T-helper 1 cell treated with Interleukin-12 subunit alpha and Interleukin-12 subunit beta and Interleukin-4 antibody, amounts not matched to agents 30 ng/mL and 1 ng/mL, for 36 hours (primary cell): Measurements from ENCODE around the gene PDLIM5. TPM values are rescaled to one million over a fixed set of nuclear protein-coding genes. Genes with fewer than 3 reads are reported as not detected.
"Not testable (repeated sequence)": the region's sequence is repeated elsewhere in the genome, so short reads cannot be mapped to it uniquely, and the experiment has no call there.

Experiments
- intact Hi-C: fragments of 100-400 bp; cut with micrococcal nuclease; formaldehyde crosslinking; loops from one replicate; pipeline ENCODE4 v1.15.1; 2024
- total RNA-seq: library from RNA; stranded (reverse); gene quantifications from 2 replicates; pipeline ENCODE4 v1.2.3, GENCODE V29; 2022

Gene PDLIM5
- total RNA-seq, 1 donor from 2014 or later, result 18.5 TPM

GRCh38 chr4:94641702-94642560 is 190.2 kb downstream of the PDLIM5 start:
- intact Hi-C loops, result no loop called here

- intact Hi-C loops, result no loop called here
Measured at GRCh38 chr4:94642561-94642866, 190.8 kb downstream of the PDLIM5 start.

- intact Hi-C loops, result no loop called here
Measured at GRCh38 chr4:94648699-94649098, 197.0 kb downstream of the PDLIM5 start.

DNA sequence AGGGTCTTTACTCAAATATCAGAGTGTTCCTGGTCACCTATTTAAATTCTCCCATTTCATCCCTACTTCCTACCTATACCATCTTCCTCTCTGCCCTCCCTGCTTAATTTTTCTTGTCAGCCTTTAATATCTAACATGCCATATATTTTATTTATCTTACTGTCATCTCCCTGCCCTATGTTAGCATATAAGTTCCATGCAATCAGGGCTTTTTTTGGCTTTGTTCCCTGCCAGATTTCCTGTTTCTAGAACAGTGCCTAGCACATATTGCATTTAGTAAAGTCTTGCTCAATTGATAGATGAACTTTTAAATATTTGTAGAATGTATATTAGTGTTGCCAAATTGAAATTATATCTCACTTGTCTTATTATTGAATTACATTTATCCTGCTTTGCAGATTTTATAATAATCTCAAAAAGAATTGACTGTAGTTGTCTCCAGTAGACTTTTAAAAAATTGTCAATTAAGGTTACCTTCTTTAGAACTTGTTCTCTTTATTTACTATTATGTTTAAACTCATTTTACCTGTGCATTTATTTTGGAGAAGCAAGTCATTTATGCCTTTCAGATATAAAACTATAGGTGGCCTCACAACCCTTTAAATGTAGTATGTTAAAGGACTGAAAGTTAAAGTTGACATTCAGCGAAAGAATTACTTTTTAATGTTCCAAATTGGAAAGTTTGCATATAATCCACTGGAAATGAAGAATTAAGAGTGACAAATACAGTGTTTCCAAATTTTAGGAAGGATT is 197.8 kb downstream of the PDLIM5 start:
- intact Hi-C loops, result no loop called here

DNA sequence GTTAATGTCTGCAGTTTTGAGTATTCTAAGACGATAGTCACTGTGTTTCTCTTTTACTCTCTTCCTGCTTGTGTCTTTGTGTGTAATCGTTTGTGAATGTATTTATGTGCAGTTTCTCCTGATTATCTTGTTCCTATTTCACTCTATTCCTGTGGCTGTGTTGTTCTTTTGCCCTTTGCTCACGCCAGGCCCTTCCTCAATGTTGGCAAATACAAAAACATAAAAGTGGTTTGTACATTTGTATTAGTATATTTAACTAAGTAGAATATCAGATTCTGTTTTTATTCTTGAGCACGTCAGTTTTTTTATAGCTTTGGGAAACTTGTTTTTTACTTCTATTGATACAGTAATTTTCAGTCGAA is 198.4 kb downstream of the PDLIM5 start:
- intact Hi-C loops, result no loop called here

DNA sequence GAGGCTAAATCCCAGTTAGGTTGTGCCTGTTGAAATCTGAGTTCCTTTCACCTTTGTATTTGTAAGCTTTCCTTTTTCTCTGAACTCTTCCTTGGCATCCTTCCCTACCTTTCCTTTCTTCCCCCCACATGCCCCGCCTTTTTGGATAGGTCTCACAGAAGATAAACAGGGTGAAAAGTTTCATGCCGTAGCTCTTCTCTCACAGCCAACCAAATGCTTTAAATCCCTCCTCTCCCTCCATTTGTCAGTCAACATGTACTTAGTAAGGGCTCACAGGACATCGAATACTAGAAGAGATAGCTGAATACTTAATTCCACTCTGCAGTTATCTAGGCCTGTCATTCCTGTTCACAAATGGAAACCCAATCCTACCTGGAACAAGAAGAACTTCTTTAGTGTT is 198.9 kb downstream of the PDLIM5 start:
- intact Hi-C loops, result no loop called here

- intact Hi-C loops, result no loop called here
Measured at GRCh38 chr4:94653095-94653649, 201.4 kb downstream of the PDLIM5 start.

GRCh38 chr4:94653984-94654609 is 202.4 kb downstream of the PDLIM5 start:
- intact Hi-C loops, result no loop called here

- intact Hi-C loops, result no loop called here
Measured at GRCh38 chr4:94654714-94655113, 203.0 kb downstream of the PDLIM5 start.

GRCh38 chr4:94660614-94661013 is 208.9 kb downstream of the PDLIM5 start:
- intact Hi-C loops, result no loop called here

- intact Hi-C loops, result not testable (repeated sequence)
Measured at GRCh38 chr4:94665021-94665420, 213.3 kb downstream of the PDLIM5 start.

GRCh38 chr4:94665500-94666404 is 214.0 kb downstream of the PDLIM5 start:
- intact Hi-C loops, result no loop called here

DNA sequence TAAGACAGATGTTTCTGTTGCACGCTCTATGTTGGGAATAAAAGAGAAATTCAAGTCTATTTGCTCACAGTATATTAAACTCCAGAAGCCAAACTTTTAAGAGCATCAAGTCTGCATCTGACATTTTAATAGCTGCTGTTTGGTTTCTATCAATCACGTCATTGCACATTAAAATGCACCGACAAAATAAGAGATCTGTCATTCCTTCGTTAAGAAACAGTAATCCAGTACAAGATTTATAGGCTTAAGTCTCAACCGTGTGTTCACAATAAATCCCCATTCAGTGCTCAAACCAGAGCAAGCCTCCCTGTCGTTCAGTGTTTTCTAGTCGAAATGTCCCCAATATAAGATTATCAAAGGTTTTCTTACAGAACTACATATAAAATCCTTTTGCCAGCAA is 217.0 kb downstream of the PDLIM5 start:
- intact Hi-C loops, result no loop called here

- intact Hi-C loops, result no loop called here
Measured at GRCh38 chr4:94669672-94670664, 218.2 kb downstream of the PDLIM5 start.

DNA sequence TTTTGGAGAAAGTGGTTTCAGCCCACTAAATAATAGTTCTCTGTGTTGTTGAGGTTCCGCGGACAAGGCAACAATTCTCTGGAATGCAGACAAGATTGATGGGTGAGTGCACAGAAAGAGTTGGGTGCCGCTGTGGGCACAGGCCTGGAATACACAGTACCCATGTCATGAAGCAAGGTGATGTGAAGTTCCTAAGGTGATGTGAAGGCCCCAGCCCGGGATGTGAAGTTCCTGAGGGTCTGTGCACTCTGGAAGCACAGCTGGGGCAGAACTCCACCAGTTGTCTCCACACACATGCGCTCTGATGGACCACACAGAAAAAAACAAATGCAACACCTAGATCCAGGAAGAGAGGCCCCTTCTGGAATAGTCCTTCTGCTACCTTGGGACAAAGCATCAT is 219.4 kb downstream of the PDLIM5 start:
- intact Hi-C loops, result no loop called here

DNA sequence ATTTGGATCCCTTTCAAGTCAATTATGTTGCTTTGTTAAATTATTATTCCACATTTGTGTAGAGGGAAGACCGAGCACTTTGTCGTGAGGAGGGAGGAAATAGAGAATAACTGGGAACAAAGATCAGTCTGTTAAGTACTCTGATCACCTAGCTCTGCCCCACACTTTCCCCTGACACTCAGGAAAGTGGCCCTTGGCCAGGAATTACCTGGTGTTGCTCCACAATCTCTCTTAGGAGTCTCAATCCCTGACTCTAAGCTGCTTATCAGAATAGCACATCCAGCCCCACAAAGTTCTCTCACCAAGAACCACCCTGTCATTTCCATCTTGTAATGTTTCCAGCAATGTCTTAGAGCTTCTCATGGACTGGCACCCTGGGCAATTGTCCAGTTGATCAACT is 222.2 kb downstream of the PDLIM5 start:
- intact Hi-C loops, result no loop called here

- intact Hi-C loops, result no loop called here
Measured at GRCh38 chr4:94676970-94677369, 225.2 kb downstream of the PDLIM5 start.

DNA sequence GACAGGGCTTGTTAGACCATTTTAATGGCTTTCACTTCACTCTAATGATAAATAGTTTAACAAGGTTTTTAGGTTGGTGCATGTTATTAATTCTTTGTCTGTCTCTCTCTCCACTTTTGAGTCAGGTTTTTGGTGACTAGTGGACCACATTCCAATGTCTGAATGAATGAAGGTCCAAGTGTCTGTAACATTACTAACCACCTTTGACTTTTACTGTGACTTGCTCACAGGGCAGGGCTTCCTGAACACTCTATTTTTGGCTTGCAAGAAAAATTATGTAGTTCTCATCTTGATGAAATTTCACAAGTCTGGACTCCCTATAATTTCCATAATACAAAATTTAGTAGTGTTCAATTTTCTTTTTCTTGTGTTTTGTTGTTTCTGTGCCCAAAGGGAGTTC is 227.2 kb downstream of the PDLIM5 start:
- intact Hi-C loops, result no loop called here

- intact Hi-C loops, result no loop called here
Measured at GRCh38 chr4:94680176-94680862, 228.6 kb downstream of the PDLIM5 start.
